IPS-18c (cell line): ENCODE data around the gene RNF208.

Experiments used
- H3K4me3 ChIP-seq: 2 replicates; pipeline ENCODE4 v1.7.0; 2013; ENCODE audit warnings: low read depth, mild to moderate bottlenecking, low read length, moderate library complexity; ENCODE audit not compliant: insufficient read depth
- H3K9me3 ChIP-seq: one replicate; pipeline ENCODE4 v1.6.1; 2013; ENCODE audit warnings: mild to moderate bottlenecking, low read length, moderate library complexity; ENCODE audit not compliant: control insufficient read depth, insufficient read depth

RNF208 gene

GRCh38 chr9:137191245-137191644 is 30.8 kb downstream of the RNF208 start:
- H3K9me3 ChIP-seq: peaks cover 2% of the 10 kb centered on the region
- no peak overlapping the region for H3K4me3 ChIP-seq

- Histone ChIP-seq H3K9me3 (peaks cover 2% of the 10 kb centered on the region), H3K4me3 (no peak overlapping the region)
Observed at GRCh38 chr9:137190315-137190856, 31.7 kb downstream of the RNF208 start.

GRCh38 chr9:137189297-137190295 is 32.4 kb downstream of the RNF208 start:
- peak overlapping the region; percentile 96 for H3K4me3 ChIP-seq

GRCh38 chr9:137188490-137189296 is 33.3 kb downstream of the RNF208 start, which contains the start of the genes ANAPC2 and SSNA1:
TSS of gene ANAPC2 (minus strand) at chr9:137188560. CDS start at chr9:137188532, 28 bp downstream.
TSS of gene SSNA1 (plus strand) at chr9:137188676. CDS start at chr9:137188727, 51 bp downstream.
- Histone ChIP-seq H3K9me3 (peaks cover 2% of the 10 kb centered on the region), H3K4me3 (peak within 1 kb of the TSS; percentile 96)

More at GRCh38 chr9:137189297-137190295, 32.4 kb downstream of the RNF208 start:
- H3K9me3 ChIP-seq: peaks cover 2% of the 10 kb centered on the region

GRCh38 chr9:137188086-137188489 is 34.0 kb downstream of the RNF208 start:
- peak overlapping the region; percentile 96 for H3K4me3 ChIP-seq
- H3K9me3 ChIP-seq: peaks cover 2% of the 10 kb centered on the region

GRCh38 chr9:137187386-137187785 is 34.7 kb downstream of the RNF208 start:
- peaks cover 2% of the 10 kb centered on the region for H3K9me3 ChIP-seq
- peak overlapping the region; percentile 96 for H3K4me3 ChIP-seq

GRCh38 chr9:137186385-137186784 is 35.7 kb downstream of the RNF208 start:
- Histone ChIP-seq H3K4me3 (no peak overlapping the region), H3K9me3 (peaks cover 2% of the 10 kb centered on the region)

GRCh38 chr9:137185921-137186320 is 36.1 kb downstream of the RNF208 start:
- no peak overlapping the region for H3K4me3 ChIP-seq

GRCh38 chr9:137184881-137185660 is 37.0 kb downstream of the RNF208 start:
- H3K9me3 ChIP-seq: peaks cover 2% of the 10 kb centered on the region
- no peak overlapping the region for H3K4me3 ChIP-seq

More at GRCh38 chr9:137185921-137186320, 36.1 kb downstream of the RNF208 start:
- peaks cover 2% of the 10 kb centered on the region for H3K9me3 ChIP-seq

- H3K4me3 ChIP-seq: no peak overlapping the region
Observed at GRCh38 chr9:137183980-137184595, 38.0 kb downstream of the RNF208 start.

GRCh38 chr9:137182836-137183235 is 39.2 kb downstream of the RNF208 start:
- H3K9me3 ChIP-seq: no peaks in the 10 kb centered on the region

More at GRCh38 chr9:137183980-137184595, 38.0 kb downstream of the RNF208 start:
- H3K9me3 ChIP-seq: no peaks in the 10 kb centered on the region

GRCh38 chr9:137181680-137182079 is 40.4 kb downstream of the RNF208 start:
- Histone ChIP-seq H3K9me3 (no peaks in the 10 kb centered on the region), H3K4me3 (no peak overlapping the region)

More at GRCh38 chr9:137182836-137183235, 39.2 kb downstream of the RNF208 start:
- H3K4me3 ChIP-seq: no peak overlapping the region

- Histone ChIP-seq H3K4me3 (no peak overlapping the region), H3K9me3 (no peaks in the 10 kb centered on the region)
Observed at GRCh38 chr9:137180491-137180890, 41.5 kb downstream of the RNF208 start.

- H3K4me3 ChIP-seq: no peak overlapping the region
- no peaks in the 10 kb centered on the region for H3K9me3 ChIP-seq
Observed at GRCh38 chr9:137179761-137180160, 42.3 kb downstream of the RNF208 start.

GRCh38 chr9:137178939-137179630 is 43.0 kb downstream of the RNF208 start:
- Histone ChIP-seq H3K4me3 (no peak overlapping the region), H3K9me3 (no peaks in the 10 kb centered on the region)
